Endothelial cell of coronary artery (primary cell): ENCODE measurements around the gene SPDL1. TPM values are rescaled to one million over a fixed set of nuclear protein-coding genes. Genes with fewer than 3 reads are reported as not detected.

Source experiments
- total RNA-seq: library from RNA; depleted of rRNA; stranded (reverse); fragments of >200 nt; gene quantifications from 2 replicates; pipeline ENCODE4 v1.2.3, GENCODE V29; 2014

SPDL1 gene
- total RNA-seq: 15.9 and 24.1 TPM in 2 replicates

DNA sequence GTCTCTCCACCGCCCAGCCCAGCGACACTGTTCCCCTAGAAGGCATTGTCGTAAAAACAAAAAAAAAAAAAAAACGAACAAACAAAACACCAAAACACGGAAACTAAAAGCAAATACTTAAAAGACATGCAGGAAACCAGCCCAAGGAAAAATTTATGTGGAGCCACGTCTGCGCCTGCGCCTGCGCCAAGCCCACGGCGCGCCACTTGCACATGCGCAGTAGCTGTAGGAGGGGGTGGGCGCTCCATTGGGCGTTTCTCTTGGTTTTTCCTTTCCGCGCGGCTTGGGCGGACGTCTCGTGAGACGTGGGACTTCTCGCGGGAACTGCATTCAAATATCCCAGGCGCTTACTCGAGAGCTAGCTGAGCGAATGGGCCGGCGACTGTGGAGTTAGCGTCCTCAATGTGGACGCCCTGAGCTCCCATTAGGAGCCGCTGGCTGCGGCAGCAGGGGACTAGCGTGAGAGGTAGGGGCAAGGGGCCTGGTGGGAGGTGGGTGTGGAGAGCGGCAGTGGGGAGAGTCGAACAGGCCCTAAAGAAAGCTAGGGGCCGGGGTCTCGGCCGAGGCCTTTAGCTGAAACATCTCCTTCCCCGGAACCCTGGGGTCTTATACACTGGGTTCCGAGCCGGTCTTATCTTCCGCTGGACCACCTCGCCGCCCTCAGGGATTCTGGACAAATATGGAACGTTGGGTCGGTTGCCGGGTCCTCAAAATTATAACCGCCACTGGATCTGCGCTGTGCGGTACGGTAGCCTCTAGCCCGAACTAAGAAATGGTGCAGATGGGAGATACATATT is at the start of gene SPDL1:
TSS of gene SPDL1 (plus strand) at position 350 of the 797 bp plus-strand sequence. CDS start 4,644 bp downstream, outside the sequence.

GRCh38 chr5:169637085-169637548 is 53.5 kb downstream of the SPDL1 start, which contains the start of gene DOCK2:
DOCK2 (plus strand) TSS chr5:169637275; CDS start chr5:169637327, 52 bp downstream.

Other genes starting within 250 kb of the SPDL1 start
- 0.36 and 0.75 TPM in 2 replicates for gene DOCK2, start 53.5 kb downstream of the SPDL1 start, total RNA-seq